ENCODE data around the gene MED25. TPM values are rescaled to one million over a fixed set of nuclear protein-coding genes. Genes with fewer than 3 reads are reported as not detected.

MED25 gene
- total RNA-seq, 3 donors from 2014 or later (not counting 1 experiment from before 2014, with no cell fraction given) = 64.2 to 132 (median 69.5) TPM

DNA sequence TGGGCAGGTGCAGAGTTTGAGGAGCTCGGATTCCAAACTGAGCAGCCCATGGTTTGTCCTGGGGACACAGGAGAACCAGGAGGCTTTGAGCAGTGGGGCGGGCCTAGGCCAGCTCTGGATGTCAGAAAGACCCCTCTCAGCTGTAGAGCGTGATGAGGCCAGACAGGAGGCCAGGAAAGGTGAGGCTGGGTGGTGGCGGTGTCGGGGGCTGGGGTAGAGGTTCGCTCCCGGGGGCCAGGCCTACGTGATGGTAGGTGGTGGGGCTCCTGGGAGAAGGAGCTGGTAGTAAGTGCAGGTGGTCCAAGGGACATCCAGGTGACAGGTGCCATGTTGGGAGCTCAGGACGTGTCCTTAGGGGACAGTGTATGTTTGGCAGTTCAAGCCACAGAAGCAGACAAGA lies 19.3 kb downstream of the MED25 start:
- intact Hi-C loops (cut with micrococcal nuclease) = no loop called here
- DNase-seq (no peak), ATAC-seq (peak in 1 of 3 donors; percentile 10)
- Histone ChIP-seq H3K27me3 (ENCODE audit: control insufficient read depth, insufficient read depth, low read length) (no peaks in the 10 kb centered on the region), H3K4me3 (ENCODE audit: low read length) (no peak overlapping the region), H3K36me3 (ENCODE audit: control insufficient read depth, insufficient read depth, low read length) (peaks cover 52% of the 10 kb centered on the region), H3K27ac (ENCODE audit: low read length) (no peak overlapping the region), H3K9me3 (ENCODE audit: control insufficient read depth, insufficient read depth, low read length) (no peaks in the 10 kb centered on the region), H3K4me1 (ENCODE audit: control insufficient read depth, insufficient read depth, low read length) (no peaks in the 10 kb centered on the region)
- 99% methylated on average over 9 of the region's 9 CpGs for WGBS (ENCODE audit: insufficient coverage)
- TF ChIP-seq, protein P1, sequence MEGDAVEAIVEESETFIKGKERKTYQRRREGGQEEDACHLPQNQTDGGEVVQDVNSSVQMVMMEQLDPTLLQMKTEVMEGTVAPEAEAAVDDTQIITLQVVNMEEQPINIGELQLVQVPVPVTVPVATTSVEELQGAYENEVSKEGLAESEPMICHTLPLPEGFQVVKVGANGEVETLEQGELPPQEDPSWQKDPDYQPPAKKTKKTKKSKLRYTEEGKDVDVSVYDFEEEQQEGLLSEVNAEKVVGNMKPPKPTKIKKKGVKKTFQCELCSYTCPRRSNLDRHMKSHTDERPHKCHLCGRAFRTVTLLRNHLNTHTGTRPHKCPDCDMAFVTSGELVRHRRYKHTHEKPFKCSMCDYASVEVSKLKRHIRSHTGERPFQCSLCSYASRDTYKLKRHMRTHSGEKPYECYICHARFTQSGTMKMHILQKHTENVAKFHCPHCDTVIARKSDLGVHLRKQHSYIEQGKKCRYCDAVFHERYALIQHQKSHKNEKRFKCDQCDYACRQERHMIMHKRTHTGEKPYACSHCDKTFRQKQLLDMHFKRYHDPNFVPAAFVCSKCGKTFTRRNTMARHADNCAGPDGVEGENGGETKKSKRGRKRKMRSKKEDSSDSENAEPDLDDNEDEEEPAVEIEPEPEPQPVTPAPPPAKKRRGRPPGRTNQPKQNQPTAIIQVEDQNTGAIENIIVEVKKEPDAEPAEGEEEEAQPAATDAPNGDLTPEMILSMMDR (IDR thresholded peaks at IDR 0.05) = no peak
- Mint-ChIP-seq H3K4me1 (peaks cover 12 to 20% of the 10 kb centered on the region in 2 donors), H3K36me3 (no peaks in the 10 kb centered on the region), H3K4me3 (no peak overlapping the region), H3K9me3 (no peaks in the 10 kb centered on the region), H3K27ac (peak overlapping the region in 1 of 2 donors; percentile 44), H3K27me3 (ENCODE audit: low read depth in 2 of 2) (no peaks in the 10 kb centered on the region)

DNA sequence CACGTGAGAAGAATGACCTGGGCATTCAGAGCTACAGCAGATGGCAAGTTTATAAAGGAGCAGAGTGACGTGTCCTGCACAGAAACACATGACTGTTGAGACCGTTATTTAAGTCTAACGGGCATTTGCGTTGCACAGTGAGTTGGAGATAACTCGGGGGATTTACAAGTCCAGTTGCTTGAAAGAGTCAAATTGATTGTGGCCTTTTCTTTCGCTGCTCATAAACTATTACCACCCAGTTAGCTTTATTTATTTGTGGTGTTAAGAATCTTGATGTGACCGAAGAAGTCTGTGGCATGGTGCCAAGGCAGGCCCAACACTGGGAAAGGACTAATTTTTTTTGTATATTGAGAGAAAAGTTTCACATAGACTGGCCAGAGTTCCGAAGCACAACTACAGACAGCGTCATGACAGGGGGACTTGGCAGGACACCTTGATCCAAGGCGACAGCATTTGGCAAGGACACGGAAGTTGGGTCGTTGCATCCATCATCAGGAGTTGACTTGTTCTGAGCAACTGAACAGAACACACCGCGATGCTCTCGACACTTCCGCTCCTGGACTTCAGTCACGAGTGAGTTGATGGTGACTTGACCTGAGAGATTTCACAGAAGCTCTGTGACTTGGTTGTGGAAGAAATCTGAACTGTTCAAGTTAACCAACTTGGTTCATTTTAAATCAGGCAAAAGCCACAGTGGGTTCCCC lies 20.9 kb downstream of the MED25 start:
- Mint-ChIP-seq H3K4me1 (peaks cover 10 to 19% of the 10 kb centered on the region in 2 donors), H3K27me3 (ENCODE audit: low read depth in 2 of 2) (no peaks in the 10 kb centered on the region), H3K9me3 (no peaks in the 10 kb centered on the region), H3K36me3 (no peaks in the 10 kb centered on the region), H3K4me3 (no peak overlapping the region), H3K27ac (no peak overlapping the region)
- H3K9me3 ChIP-seq (ENCODE audit: control insufficient read depth, insufficient read depth, low read length) = no peaks in the 10 kb centered on the region
- TF ChIP-seq, protein P1 (IDR thresholded peaks at IDR 0.05) = no peak
- no peak overlapping the region for H3K27ac ChIP-seq (ENCODE audit: low read length)
- H3K4me3 ChIP-seq (ENCODE audit: low read length) = no peak overlapping the region
- H3K27me3 ChIP-seq (ENCODE audit: control insufficient read depth, insufficient read depth, low read length) = no peaks in the 10 kb centered on the region
- intact Hi-C loops (cut with micrococcal nuclease) = no loop called here
- 97% methylated on average over 17 of the region's 18 CpGs for WGBS (ENCODE audit: insufficient coverage)
- peaks cover 1% of the 10 kb centered on the region for H3K4me1 ChIP-seq (ENCODE audit: control insufficient read depth, insufficient read depth, low read length)
- DNase-seq (no peak), ATAC-seq (no peak)
- H3K36me3 ChIP-seq (ENCODE audit: control insufficient read depth, insufficient read depth, low read length) = peaks cover 38% of the 10 kb centered on the region

DNA sequence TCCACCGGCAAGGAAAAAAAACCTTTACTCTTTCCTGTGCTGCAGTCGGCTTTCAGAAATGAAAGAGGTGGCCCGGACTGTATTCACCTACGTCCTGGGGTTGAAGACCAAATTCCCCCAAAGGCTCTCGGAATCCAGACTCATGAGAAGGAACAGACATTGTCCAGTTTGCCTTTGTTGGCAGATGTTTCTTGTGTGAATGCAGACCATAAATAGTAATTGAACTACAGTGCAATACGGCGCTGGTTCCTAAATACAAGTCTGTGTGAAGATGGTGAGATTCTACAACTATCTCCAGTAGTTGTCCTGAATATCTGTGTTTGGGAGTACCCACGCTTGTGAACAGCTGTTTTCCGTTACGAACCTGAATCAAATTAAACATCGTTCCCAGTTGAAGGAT lies 21.6 kb downstream of the MED25 start:
- Histone ChIP-seq H3K36me3 (ENCODE audit: control insufficient read depth, insufficient read depth, low read length) (peaks cover 31% of the 10 kb centered on the region), H3K9me3 (ENCODE audit: control insufficient read depth, insufficient read depth, low read length) (no peaks in the 10 kb centered on the region), H3K4me3 (ENCODE audit: low read length) (no peak overlapping the region), H3K27ac (ENCODE audit: low read length) (no peak overlapping the region), H3K27me3 (ENCODE audit: control insufficient read depth, insufficient read depth, low read length) (no peaks in the 10 kb centered on the region), H3K4me1 (ENCODE audit: control insufficient read depth, insufficient read depth, low read length) (peaks cover 8% of the 10 kb centered on the region)
- ATAC-seq (no peak), DNase-seq (no peak)
- TF ChIP-seq, protein P1 (IDR thresholded peaks at IDR 0.05) = no peak
- intact Hi-C loops (cut with micrococcal nuclease) = no loop called here
- no peaks in the 10 kb centered on the region for H3K9me3 Mint-ChIP-seq
- no peak overlapping the region for H3K27ac Mint-ChIP-seq
- peaks cover 10 to 19% of the 10 kb centered on the region in 2 donors for H3K4me1 Mint-ChIP-seq
- no peaks in the 10 kb centered on the region for H3K36me3 Mint-ChIP-seq
- 98% methylated on average over 11 of the region's 11 CpGs for WGBS (ENCODE audit: insufficient coverage)
- H3K27me3 Mint-ChIP-seq (ENCODE audit: low read depth in 2 of 2) = no peaks in the 10 kb centered on the region
- no peak overlapping the region for H3K4me3 Mint-ChIP-seq

DNA sequence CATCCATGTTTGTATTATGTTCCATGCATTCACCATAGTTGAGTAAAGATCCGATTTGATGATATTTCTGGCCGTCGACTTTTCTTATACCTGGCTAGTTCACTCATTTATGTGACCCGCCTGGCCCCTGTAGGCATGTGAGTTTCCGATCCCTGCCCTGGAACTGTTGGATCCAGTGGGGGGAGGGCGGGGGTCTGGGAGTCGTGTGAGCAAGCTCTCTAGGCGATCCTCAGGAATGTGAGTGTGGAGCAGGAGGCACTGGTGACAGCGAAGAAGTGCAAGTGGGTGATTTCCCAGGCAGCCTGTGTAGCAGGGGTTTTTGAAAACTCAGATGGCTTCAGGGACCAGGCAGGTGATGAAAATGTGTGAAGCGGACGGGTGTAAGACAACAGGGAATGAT lies 22.2 kb downstream of the MED25 start:
- H3K9me3 ChIP-seq (ENCODE audit: control insufficient read depth, insufficient read depth, low read length) = no peaks in the 10 kb centered on the region
- Mint-ChIP-seq H3K27me3 (ENCODE audit: low read depth in 2 of 2) (no peaks in the 10 kb centered on the region), H3K4me3 (no peak overlapping the region), H3K36me3 (no peaks in the 10 kb centered on the region), H3K27ac (peak overlapping the region in 1 of 2 donors; percentile 38), H3K9me3 (no peaks in the 10 kb centered on the region), H3K4me1 (peaks cover 10 to 19% of the 10 kb centered on the region in 2 donors)
- intact Hi-C loops (cut with micrococcal nuclease) = no loop called here
- no peaks in the 10 kb centered on the region for H3K27me3 ChIP-seq (ENCODE audit: control insufficient read depth, insufficient read depth, low read length)
- DNase-seq (no peak), ATAC-seq (no peak)
- peaks cover 8% of the 10 kb centered on the region for H3K4me1 ChIP-seq (ENCODE audit: control insufficient read depth, insufficient read depth, low read length)
- WGBS (ENCODE audit: insufficient coverage) = 91% methylated on average over 11 of the region's 11 CpGs
- H3K36me3 ChIP-seq (ENCODE audit: control insufficient read depth, insufficient read depth, low read length) = peaks cover 25% of the 10 kb centered on the region
- TF ChIP-seq, protein P1 (IDR thresholded peaks at IDR 0.05) = no peak
- no peak overlapping the region for H3K4me3 ChIP-seq (ENCODE audit: low read length)
- H3K27ac ChIP-seq (ENCODE audit: low read length) = no peak overlapping the region

Measured in natural killer cell (primary cell).